Measurements from ENCODE around the gene BFAR. TPM values are rescaled to one million over a fixed set of nuclear protein-coding genes. Genes with fewer than 3 reads are reported as not detected.
"Not testable (repeated sequence)": the region's sequence is repeated elsewhere in the genome, so short reads cannot be mapped to it uniquely, and the experiment has no call there.

BFAR gene
- total RNA-seq, 1 donor from 2014 or later: 76.1 TPM

DNA sequence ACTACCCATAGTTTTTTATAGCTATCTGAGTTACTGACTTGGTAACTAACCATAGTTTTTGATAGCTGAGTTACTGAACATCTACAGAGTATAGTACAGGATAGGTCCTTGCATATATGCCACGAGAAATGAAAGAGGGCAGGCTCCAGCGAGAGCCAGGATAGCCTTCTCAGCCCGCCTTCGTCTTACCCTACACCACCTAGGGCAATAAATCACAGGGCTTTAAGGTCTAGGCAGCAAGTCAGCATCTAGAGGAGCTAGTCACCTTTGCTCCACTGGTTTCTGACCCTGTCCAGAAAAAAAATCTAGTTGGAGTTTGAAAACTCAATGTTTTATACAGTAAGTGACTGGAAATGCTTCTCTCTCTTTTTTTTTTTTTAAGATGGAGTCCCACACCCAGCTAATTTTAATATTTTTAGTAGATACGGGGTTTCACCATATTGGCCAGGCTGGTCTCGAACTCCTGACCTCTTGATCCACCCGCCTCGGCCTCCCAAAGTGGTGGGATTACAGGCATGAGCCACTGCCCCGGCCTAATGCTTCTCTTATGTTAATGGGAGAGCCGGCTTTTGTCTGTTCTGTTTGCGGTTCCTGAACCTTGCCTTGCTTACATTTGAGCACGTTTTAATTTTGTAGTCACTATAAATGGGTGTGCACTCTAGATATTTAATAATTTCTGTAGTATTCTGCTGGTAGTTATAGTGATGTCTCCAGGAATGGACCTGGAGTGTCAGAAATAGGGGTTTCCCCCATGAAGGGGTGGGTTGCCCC, 2.8 kb downstream of the BFAR start:
- no peak for DNase-seq (ENCODE audit: low spot score, unreplicated experiment)
- Mint-ChIP-seq H3K36me3 (ENCODE audit: insufficient read depth) (peaks cover 7% of the 10 kb centered on the region), H3K4me1 (ENCODE audit: low read depth) (peaks cover 44% of the 10 kb centered on the region), H3K4me3 (ENCODE audit: low read depth) (peak overlapping the region; percentile 53), H3K27me3 (no peaks in the 10 kb centered on the region), H3K27ac (peak overlapping the region; percentile 97), H3K9me3 (ENCODE audit: low read depth) (no peaks in the 10 kb centered on the region)
- TF ChIP-seq, protein P1, sequence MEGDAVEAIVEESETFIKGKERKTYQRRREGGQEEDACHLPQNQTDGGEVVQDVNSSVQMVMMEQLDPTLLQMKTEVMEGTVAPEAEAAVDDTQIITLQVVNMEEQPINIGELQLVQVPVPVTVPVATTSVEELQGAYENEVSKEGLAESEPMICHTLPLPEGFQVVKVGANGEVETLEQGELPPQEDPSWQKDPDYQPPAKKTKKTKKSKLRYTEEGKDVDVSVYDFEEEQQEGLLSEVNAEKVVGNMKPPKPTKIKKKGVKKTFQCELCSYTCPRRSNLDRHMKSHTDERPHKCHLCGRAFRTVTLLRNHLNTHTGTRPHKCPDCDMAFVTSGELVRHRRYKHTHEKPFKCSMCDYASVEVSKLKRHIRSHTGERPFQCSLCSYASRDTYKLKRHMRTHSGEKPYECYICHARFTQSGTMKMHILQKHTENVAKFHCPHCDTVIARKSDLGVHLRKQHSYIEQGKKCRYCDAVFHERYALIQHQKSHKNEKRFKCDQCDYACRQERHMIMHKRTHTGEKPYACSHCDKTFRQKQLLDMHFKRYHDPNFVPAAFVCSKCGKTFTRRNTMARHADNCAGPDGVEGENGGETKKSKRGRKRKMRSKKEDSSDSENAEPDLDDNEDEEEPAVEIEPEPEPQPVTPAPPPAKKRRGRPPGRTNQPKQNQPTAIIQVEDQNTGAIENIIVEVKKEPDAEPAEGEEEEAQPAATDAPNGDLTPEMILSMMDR (IDR thresholded peaks at IDR 0.05; ENCODE audit: unreplicated experiment): no peak

DNA sequence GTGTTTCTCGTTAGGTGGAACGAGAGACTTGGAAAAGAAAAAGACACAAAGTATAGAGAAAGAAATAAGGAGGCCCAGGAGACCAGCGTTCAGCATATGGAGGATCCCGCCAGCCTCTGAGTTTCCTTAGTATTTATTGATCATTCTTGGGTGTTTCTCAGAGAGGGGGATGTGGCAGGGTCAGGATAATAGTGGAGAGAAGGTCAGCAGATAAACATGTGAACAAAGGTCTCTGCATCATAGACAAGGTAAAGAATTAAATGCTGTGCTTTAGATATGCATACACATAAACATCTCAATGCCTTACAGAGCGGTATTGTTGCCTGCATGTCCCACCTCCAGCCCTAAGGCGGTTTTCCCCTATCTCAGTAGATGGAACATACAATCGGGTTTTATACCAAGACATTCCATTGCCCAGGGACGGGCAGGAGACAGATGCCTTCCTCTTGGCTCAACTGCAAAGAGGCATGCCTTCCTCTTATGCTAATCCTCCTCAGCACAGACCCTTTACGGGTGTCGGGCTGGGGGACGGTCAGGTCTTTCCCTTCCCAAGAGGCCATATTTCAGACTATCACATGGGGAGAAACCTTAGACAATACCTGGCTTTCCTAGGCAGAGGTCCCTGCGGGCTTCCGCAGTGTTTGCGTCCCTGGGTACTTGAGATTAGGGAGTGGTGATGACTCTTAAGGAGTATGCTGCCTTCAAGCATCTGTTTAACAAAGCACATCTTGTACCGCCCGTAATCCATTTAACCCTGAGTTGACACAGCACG, 3.6 kb downstream of the BFAR start:
- H3K9me3 Mint-ChIP-seq (ENCODE audit: low read depth); H3K36me3 Mint-ChIP-seq (ENCODE audit: insufficient read depth); H3K27me3 Mint-ChIP-seq; DNase-seq (ENCODE audit: low spot score, unreplicated experiment): not testable (repeated sequence)
- Mint-ChIP-seq H3K27ac (peak overlapping the region; percentile 97), H3K4me1 (ENCODE audit: low read depth) (peaks cover 50% of the 10 kb centered on the region), H3K4me3 (ENCODE audit: low read depth) (peak overlapping the region; percentile 53)

DNA sequence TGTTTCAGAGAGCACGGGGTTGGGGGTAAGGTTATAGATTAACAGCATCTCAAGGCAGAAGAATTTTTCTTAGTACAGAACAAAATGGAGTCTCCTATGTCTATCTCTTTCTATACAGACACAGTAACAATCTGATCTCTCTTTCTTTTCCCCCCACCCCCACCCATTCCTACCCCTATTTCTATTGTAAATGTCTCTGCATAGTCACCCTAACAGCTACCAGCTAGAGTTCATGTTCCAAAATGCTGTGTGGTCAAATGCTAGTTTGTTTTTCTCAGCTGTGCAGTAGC, 4.1 kb downstream of the BFAR start:
- not testable (repeated sequence) for H3K9me3 Mint-ChIP-seq (ENCODE audit: low read depth); H3K36me3 Mint-ChIP-seq (ENCODE audit: insufficient read depth); H3K27me3 Mint-ChIP-seq; DNase-seq (ENCODE audit: low spot score, unreplicated experiment)
- Mint-ChIP-seq H3K4me1 (ENCODE audit: low read depth) (peaks cover 50% of the 10 kb centered on the region), H3K27ac (peak overlapping the region; percentile 97), H3K4me3 (ENCODE audit: low read depth) (peak overlapping the region; percentile 53)

DNA sequence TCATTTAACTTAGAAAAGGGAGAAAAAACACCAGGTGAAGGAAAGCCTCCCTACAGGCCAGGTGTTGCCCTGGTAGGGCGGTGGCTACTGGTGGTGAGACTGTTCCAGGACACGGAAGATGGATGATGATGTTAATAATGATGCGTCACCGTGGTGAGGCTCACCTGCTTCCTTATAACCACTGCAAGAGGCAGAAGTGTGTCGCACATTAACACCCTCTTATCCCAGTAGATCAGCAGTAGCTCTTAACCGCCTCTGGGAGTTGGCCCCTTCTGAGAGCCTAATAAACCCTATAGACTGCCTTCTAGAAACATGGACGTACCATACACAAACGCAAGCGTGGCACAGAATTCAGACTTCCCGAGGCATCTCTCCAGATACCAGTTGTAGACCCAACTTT, 7.8 kb downstream of the BFAR start:
- H3K36me3 Mint-ChIP-seq (ENCODE audit: insufficient read depth): peaks cover 10% of the 10 kb centered on the region
- TF ChIP-seq, protein P1 (IDR thresholded peaks at IDR 0.05; ENCODE audit: unreplicated experiment): no peak
- H3K4me3 Mint-ChIP-seq (ENCODE audit: low read depth): no peak overlapping the region
- peaks cover 35% of the 10 kb centered on the region for H3K4me1 Mint-ChIP-seq (ENCODE audit: low read depth)
- no peaks in the 10 kb centered on the region for H3K9me3 Mint-ChIP-seq (ENCODE audit: low read depth)
- no peaks in the 10 kb centered on the region for H3K27me3 Mint-ChIP-seq
- H3K27ac Mint-ChIP-seq: peak overlapping the region; percentile 25
- no peak for DNase-seq (ENCODE audit: low spot score, unreplicated experiment)

DNA sequence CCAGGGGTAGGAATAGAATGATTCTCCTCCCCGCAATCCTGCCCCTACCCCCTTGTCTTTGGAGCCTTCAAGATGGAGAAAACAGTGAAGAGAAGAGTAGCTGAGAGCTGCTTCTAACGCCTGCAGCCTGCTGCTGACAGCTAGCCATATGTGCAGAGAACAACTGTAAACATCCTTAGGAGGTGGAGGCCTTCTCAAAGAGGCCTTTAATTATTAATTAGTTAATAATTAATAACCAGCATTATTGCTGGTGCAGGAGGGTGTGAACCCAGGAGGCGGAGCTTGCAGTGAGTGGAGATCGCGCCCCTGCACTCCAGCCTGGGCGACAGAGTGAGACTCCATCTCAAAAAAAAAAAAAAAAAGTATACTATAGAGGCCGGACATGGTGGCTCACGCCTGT, 8.5 kb downstream of the BFAR start:
- no peaks in the 10 kb centered on the region for H3K27me3 Mint-ChIP-seq
- no peak for DNase-seq (ENCODE audit: low spot score, unreplicated experiment)
- peaks cover 30% of the 10 kb centered on the region for H3K4me1 Mint-ChIP-seq (ENCODE audit: low read depth)
- H3K36me3 Mint-ChIP-seq (ENCODE audit: insufficient read depth): peaks cover 11% of the 10 kb centered on the region
- TF ChIP-seq, protein P1 (IDR thresholded peaks at IDR 0.05; ENCODE audit: unreplicated experiment): no peak
- H3K4me3 Mint-ChIP-seq (ENCODE audit: low read depth): no peak overlapping the region
- no peaks in the 10 kb centered on the region for H3K9me3 Mint-ChIP-seq (ENCODE audit: low read depth)
- H3K27ac Mint-ChIP-seq: no peak overlapping the region

DNA sequence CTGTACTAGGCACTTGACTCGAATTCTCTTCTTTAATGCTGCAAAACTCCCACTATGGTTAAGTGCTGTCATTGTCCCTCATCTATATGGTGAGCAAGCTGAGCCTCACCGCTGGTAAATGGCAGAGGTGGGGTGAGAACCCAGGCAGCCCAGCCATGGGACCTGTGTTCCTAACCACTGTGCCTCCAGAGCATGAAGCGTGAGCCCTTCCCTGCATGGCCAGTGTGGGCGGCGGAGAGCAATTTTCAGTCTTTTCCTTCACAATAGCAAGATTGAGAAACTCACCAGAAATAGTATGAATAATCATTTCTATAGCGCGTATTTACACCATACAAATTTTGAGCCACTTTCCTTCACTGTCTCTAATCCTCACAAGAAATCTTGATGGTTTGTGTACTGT, 9.2 kb downstream of the BFAR start:
- H3K4me3 Mint-ChIP-seq (ENCODE audit: low read depth): no peak overlapping the region
- no peaks in the 10 kb centered on the region for H3K9me3 Mint-ChIP-seq (ENCODE audit: low read depth)
- DNase-seq (ENCODE audit: low spot score, unreplicated experiment): no peak
- peaks cover 23% of the 10 kb centered on the region for H3K4me1 Mint-ChIP-seq (ENCODE audit: low read depth)
- TF ChIP-seq, protein P1 (IDR thresholded peaks at IDR 0.05; ENCODE audit: unreplicated experiment): no peak
- H3K27me3 Mint-ChIP-seq: no peaks in the 10 kb centered on the region
- H3K27ac Mint-ChIP-seq: peak overlapping the region; percentile 73
- H3K36me3 Mint-ChIP-seq (ENCODE audit: insufficient read depth): peaks cover 11% of the 10 kb centered on the region

All from progenitor cell of endocrine pancreas (in vitro differentiated cells).